A673 (cell line): ENCODE data around the gene C9orf43. TPM values are rescaled to one million over a fixed set of nuclear protein-coding genes. Genes with fewer than 3 reads are reported as not detected.

ENCODE experiments used
- BruUV-seq: library from RNA; stranded (reverse); fragments of 400-500 nt; replicated peaks from 2 replicates; lab custom pipeline; 2021; lab: Mats Ljungman, UMichigan
- CTCF ChIA-PET: fragments of 300-600 bp; sonication (Branson Sonifier 250); formaldehyde crosslinking; loops from one replicate; lab custom pipeline; 2022; ENCODE audit warnings: antibody characterized with exemption; lab: Charles Lee
- POLR2A ChIA-PET: fragments of 300-600 bp; sonication (Branson Sonifier 250); formaldehyde crosslinking; loops from one replicate; lab custom pipeline; 2022; ENCODE audit warnings: antibody characterized with exemption; ENCODE audit not compliant: low non-redundant PET; lab: Charles Lee
- DNase-seq: peaks from one replicate; pipeline ENCODE4 v3.0.0-alpha.2; 2015; ENCODE audit warnings: low spot score
- H3K27ac ChIP-seq: fragments of 200-600 bp; sonication (generic); 2 replicates; pipeline ENCODE4 v1.5.1; 2016; ENCODE audit warnings: mixed run types, low read depth, mild to moderate bottlenecking, mixed read lengths, antibody characterized with exemption, low read length; ENCODE audit not compliant: poor library complexity, severe bottlenecking
- H3K27me3 ChIP-seq: fragments of 200-600 bp; sonication (generic); replicated peaks from 2 replicates; pipeline ENCODE4 v1.6.1; 2017; ENCODE audit warnings: mixed run types, low read depth, mild to moderate bottlenecking, mixed read lengths, antibody characterized with exemption, low read length; ENCODE audit not compliant: insufficient read depth, poor library complexity
- H3K36me3 ChIP-seq: fragments of 200-600 bp; sonication (generic); 2 replicates; pipeline ENCODE4 v1.6.1; 2016; ENCODE audit warnings: mixed run types, mild to moderate bottlenecking, mixed read lengths, antibody characterized with exemption, low read length; ENCODE audit not compliant: insufficient read depth, poor library complexity, severe bottlenecking
- H3K4me1 ChIP-seq: fragments of 200-600 bp; sonication (generic); 2 replicates; pipeline ENCODE4 v1.6.1; 2017; ENCODE audit warnings: mixed run types, mild to moderate bottlenecking, mixed read lengths, antibody characterized with exemption, low read length; ENCODE audit not compliant: insufficient read depth, poor library complexity, severe bottlenecking
- H3K4me3 ChIP-seq: fragments of 200-600 bp; sonication (generic); 2 replicates; pipeline ENCODE4 v1.5.1; 2016; ENCODE audit warnings: low read depth, mixed run types, mild to moderate bottlenecking, mixed read lengths, low read length; ENCODE audit not compliant: poor library complexity, severe bottlenecking
- H3K9me3 ChIP-seq: fragments of 200-600 bp; sonication (generic); 2 replicates; pipeline ENCODE4 v1.6.1; 2016; ENCODE audit warnings: mixed run types, low read depth, mild to moderate bottlenecking, mixed read lengths, antibody characterized with exemption, low read length; ENCODE audit not compliant: poor library complexity, severe bottlenecking
- CTCF ChIP-seq: fragments of 300-800, 200-600 bp; sonication (generic); conservative IDR thresholded peaks from 2 replicates; pipeline ENCODE4 v1.5.1; 2017; ENCODE audit warnings: low read depth, mild to moderate bottlenecking, antibody characterized with exemption, low read length, moderate library complexity, mixed read lengths
- EZH2 ChIP-seq: fragments of 200-600 bp; sonication (generic); IDR thresholded peaks from 2 replicates; pipeline ENCODE4 v1.6.1; 2017; ENCODE audit warnings: borderline replicate concordance, low read depth, mild to moderate bottlenecking, mixed read lengths, antibody characterized with exemption, low read length; ENCODE audit not compliant: poor library complexity, severe bottlenecking
- intact Hi-C: fragments of 100-400 bp; cut with micrococcal nuclease; formaldehyde crosslinking; loops from one replicate; pipeline ENCODE4 v1.10.0; 2022; ENCODE audit not compliant: unreplicated experiment
- total RNA-seq: library from RNA; stranded (reverse); gene quantifications from 2 replicates; pipeline ENCODE4 v1.2.3, GENCODE V29; 2021

The C9orf43 gene
- total RNA-seq, 1 experiment from 2014 or later, result 1.5 TPM

DNA sequence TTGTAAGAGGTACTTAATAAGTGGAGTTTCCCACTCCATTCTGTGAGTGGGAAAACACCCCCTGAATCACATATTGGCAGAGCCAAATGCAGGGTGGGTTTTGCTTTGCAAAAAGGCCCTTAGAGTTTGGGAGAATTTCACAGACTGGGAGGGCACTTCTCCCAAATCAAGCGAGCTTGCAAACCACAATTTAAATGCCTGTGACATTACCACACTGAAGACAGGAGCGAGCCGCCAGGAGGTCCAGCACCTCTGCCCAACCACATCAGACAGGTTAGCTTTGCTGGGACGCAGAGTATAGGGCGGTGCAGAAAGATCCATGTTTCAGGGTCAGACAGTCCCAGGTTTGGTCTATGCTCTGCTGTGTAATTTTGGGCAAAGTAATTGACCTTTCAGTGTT lies 11.8 kb upstream of the C9orf43 start:
- TSS peak; percentile 13 for BruUV-seq
- H3K4me3 ChIP-seq, result no peak overlapping the region
- H3K27me3 ChIP-seq, result no peaks in the 10 kb centered on the region
- TF ChIP-seq EZH2, result no peak
- ChIA-PET CTCF (no interaction called here), POLR2A (no interaction called here)
- H3K27ac ChIP-seq, result no peak overlapping the region
- no peaks in the 10 kb centered on the region for H3K9me3 ChIP-seq
- H3K4me1 ChIP-seq, result peaks cover 4% of the 10 kb centered on the region
- no peaks in the 10 kb centered on the region for H3K36me3 ChIP-seq
- no peak for DNase-seq
- intact Hi-C loops, result no loop called here

- Histone ChIP-seq H3K27ac (peak overlapping the region; percentile 5), H3K4me3 (peak overlapping the region; percentile 95), H3K4me1 (peaks cover 4% of the 10 kb centered on the region), H3K27me3 (no peaks in the 10 kb centered on the region), H3K36me3 (no peaks in the 10 kb centered on the region), H3K9me3 (no peaks in the 10 kb centered on the region)
- ChIA-PET POLR2A (no interaction called here), CTCF (no interaction called here)
- BruUV-seq, result no TSS peak
- no peak for DNase-seq
- no peak for TF ChIP-seq CTCF
- no peak for TF ChIP-seq EZH2
- intact Hi-C loops, result loop anchor here (2.0 to 10.0 kb wide), 4 partner anchors 95 to 259 kb away; partner anchors contain the start of genes CDC26, PRPF4 and RNF183
Observed at GRCh38 chr9:113399646-113400200, 10.8 kb upstream of the C9orf43 start.

- Histone ChIP-seq H3K27me3 (no peaks in the 10 kb centered on the region), H3K27ac (peak within 1 kb of the TSS; percentile 57), H3K4me1 (peaks cover 4% of the 10 kb centered on the region), H3K36me3 (no peaks in the 10 kb centered on the region), H3K4me3 (peak within 1 kb of the TSS; percentile 95), H3K9me3 (no peaks in the 10 kb centered on the region)
- intact Hi-C loops, result loop anchor here (2.0 to 10.0 kb wide), 4 partner anchors 96 to 258 kb away; partner anchors contain the start of genes CDC26, PRPF4 and RNF183
- ChIA-PET CTCF (interaction anchor here (0.6 to 2.0 kb wide), 6 partner anchors 8 to 257 kb away, joined by 3 to 12 read pairs (median 6); partner anchors contain the start of genes C9orf43 and POLE3), POLR2A (interaction anchor here (0.5 kb wide), 1 partner anchor 9 kb away, joined by 3 read pairs; the partner anchor contains the start of genes C9orf43 and POLE3)
- TF ChIP-seq CTCF (peak; percentile 99), EZH2 (no peak)
- no TSS peak for BruUV-seq
- peak; percentile 99 for DNase-seq
Observed at GRCh38 chr9:113401027-113401792, 9.3 kb upstream of the C9orf43 start, which contains the start of gene ALAD. Gene ALAD, minus strand, starts transcription at chr9:113401284. Its CDS starts 7,725 bp downstream, at chr9:113393559.
